Neuronal stem cell (in vitro differentiated cells): ENCODE measurements around the gene DGCR2.
A peak's percentile ranks its signal among the peaks of the same experiment; 100 is the strongest.

Experiments
- DNase-seq: peaks from one replicate; pipeline ENCODE4 v3.0.0-alpha.2; 2013; ENCODE audit warnings: low spot score
- H2AFZ ChIP-seq: one replicate; pipeline ENCODE4 v1.6.1; 2013; ENCODE audit warnings: mild to moderate bottlenecking, low read length, inconsistent platforms
- H2AK5ac ChIP-seq: 2 replicates; pipeline ENCODE4 v1.6.1; 2013; ENCODE audit warnings: low read depth, mild to moderate bottlenecking, inconsistent platforms, low read length, moderate library complexity, mixed read lengths
- H2BK120ac ChIP-seq: 2 replicates; pipeline ENCODE4 v1.6.1; 2013; ENCODE audit warnings: low read depth, mild to moderate bottlenecking, inconsistent platforms, low read length, moderate library complexity, mixed read lengths
- H2BK12ac ChIP-seq: one replicate; pipeline ENCODE4 v1.6.1; 2013; ENCODE audit warnings: low read length, inconsistent platforms
- H2BK15ac ChIP-seq: 2 replicates; pipeline ENCODE4 v1.6.1; 2013; ENCODE audit warnings: mild to moderate bottlenecking, low read length, inconsistent platforms, mixed read lengths
- H2BK5ac ChIP-seq: one replicate; pipeline ENCODE4 v1.6.1; 2013; ENCODE audit warnings: inconsistent platforms, mild to moderate bottlenecking, low read length, moderate library complexity
- H3K14ac ChIP-seq: one replicate; pipeline ENCODE4 v1.6.1; 2013; ENCODE audit warnings: low read length, inconsistent platforms
- H3K18ac ChIP-seq: 2 replicates; pipeline ENCODE4 v1.6.1; 2013; ENCODE audit warnings: low read length, inconsistent platforms
- H3K23ac ChIP-seq: 2 replicates; pipeline ENCODE4 v1.6.1; 2013; ENCODE audit warnings: low read depth, mild to moderate bottlenecking, mixed read lengths, low read length, inconsistent platforms; ENCODE audit not compliant: poor library complexity
- H3K27ac ChIP-seq: replicated peaks from 3 replicates; pipeline ENCODE4 v1.5.1; 2013; ENCODE audit warnings: low read length, inconsistent platforms
- H3K27me3 ChIP-seq, 3 experiments: 2 replicates each; pipeline ENCODE4 v1.6.1; 2013; ENCODE audit warnings: low read length in 3 of 3, mild to moderate bottlenecking in 2 of 3, inconsistent platforms in 1 of 3, low read depth in 1 of 3, mixed read lengths in 1 of 3, moderate library complexity in 1 of 3; ENCODE audit not compliant: control insufficient read depth in 3 of 3, insufficient read depth in 3 of 3
- H3K36me3 ChIP-seq, 2 donors: replicated peaks in 1 of 2; 2 replicates each; pipeline ENCODE4 v1.6.1; 2013; ENCODE audit warnings: low read length in 2 of 2; ENCODE audit not compliant: control insufficient read depth in 2 of 2, insufficient read depth in 2 of 2
- H3K4ac ChIP-seq: 2 replicates; pipeline ENCODE4 v1.6.1; 2013; ENCODE audit warnings: inconsistent platforms, mild to moderate bottlenecking, low read length, moderate library complexity
- H3K4me1 ChIP-seq, 2 donors: 1 replicate in 1 of 2; 2 replicates in 1 of 2; pipeline ENCODE4 v1.6.1; 2013; ENCODE audit warnings: low read length in 2 of 2, low read depth in 1 of 2; ENCODE audit not compliant: control insufficient read depth in 2 of 2, insufficient read depth in 1 of 2
- H3K4me2 ChIP-seq: one replicate; pipeline ENCODE4 v1.6.1; 2013; ENCODE audit warnings: mild to moderate bottlenecking, low read length, inconsistent platforms; ENCODE audit not compliant: insufficient read depth, poor library complexity, severe bottlenecking
- H3K4me3 ChIP-seq, 2 donors: 2 replicates each; pipeline ENCODE4 v1.5.1; 2013; ENCODE audit warnings: low read length in 2 of 2, mild to moderate bottlenecking in 2 of 2, inconsistent platforms in 1 of 2, moderate library complexity in 1 of 2
- H3K79me1 ChIP-seq: one replicate; pipeline ENCODE4 v1.6.1; 2013; ENCODE audit warnings: low read depth, mild to moderate bottlenecking, inconsistent platforms, low read length, moderate library complexity
- H3K9ac ChIP-seq: one replicate; pipeline ENCODE4 v1.6.1; 2013; ENCODE audit warnings: mild to moderate bottlenecking, low read depth, low read length, inconsistent platforms; ENCODE audit not compliant: poor library complexity
- H3K9me3 ChIP-seq, 2 donors: replicated peaks in 1 of 2; 2 replicates each; pipeline versions ENCODE3 to v1.6.1; 2013; ENCODE audit warnings: low read length in 2 of 2, mild to moderate bottlenecking in 2 of 2, inconsistent platforms in 1 of 2, low read depth in 1 of 2, mixed read lengths in 1 of 2, moderate library complexity in 1 of 2; ENCODE audit not compliant: control insufficient read depth in 2 of 2, insufficient read depth in 1 of 2
- H4K8ac ChIP-seq: one replicate; pipeline ENCODE4 v1.6.1; 2013; ENCODE audit warnings: low read depth, mild to moderate bottlenecking, inconsistent platforms, low read length, moderate library complexity
- H4K91ac ChIP-seq: one replicate; pipeline ENCODE4 v1.6.1; 2013; ENCODE audit warnings: low read length, low read depth, mild to moderate bottlenecking, inconsistent platforms; ENCODE audit not compliant: poor library complexity
- WGBS, 2 donors: extraction: QIAGEN DNeasy Blood & Tissue Kit; methylation state at CpG; one replicate each; pipeline ENCODE4 v1.1.7; 2013; ENCODE audit warnings: missing lambda C conversion rate in 2 of 2, mixed read lengths in 1 of 2; ENCODE audit not compliant: insufficient read length in 2 of 2, insufficient replicate concordance in 1 of 2; ENCODE audit errors: extremely low coverage in 2 of 2; 5-methylcytosine and 5-hydroxymethylcytosine counted together

DGCR2 gene

DNA sequence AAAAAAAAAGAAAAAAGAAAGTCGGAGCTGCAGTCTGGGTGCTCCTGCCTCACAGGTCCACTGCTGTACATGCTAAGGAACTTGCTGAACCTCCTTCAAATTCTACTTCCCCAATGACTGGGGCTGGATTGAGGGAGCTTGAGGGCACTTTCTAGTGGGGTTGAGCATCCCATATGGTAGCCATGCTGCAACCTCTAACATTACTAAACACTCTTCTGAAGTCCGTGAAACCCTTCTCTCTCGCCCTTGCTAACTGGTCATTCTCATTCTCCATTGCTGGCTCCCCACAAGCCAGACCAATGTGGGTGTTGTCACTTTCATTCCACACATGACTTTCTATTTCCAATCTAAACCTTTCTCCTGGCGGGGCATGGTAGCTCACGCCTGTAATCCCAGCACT, 21.0 kb upstream of the DGCR2 start:
- Histone ChIP-seq H2AK5ac (no peak overlapping the region), H2BK12ac (no peak overlapping the region)

DNA sequence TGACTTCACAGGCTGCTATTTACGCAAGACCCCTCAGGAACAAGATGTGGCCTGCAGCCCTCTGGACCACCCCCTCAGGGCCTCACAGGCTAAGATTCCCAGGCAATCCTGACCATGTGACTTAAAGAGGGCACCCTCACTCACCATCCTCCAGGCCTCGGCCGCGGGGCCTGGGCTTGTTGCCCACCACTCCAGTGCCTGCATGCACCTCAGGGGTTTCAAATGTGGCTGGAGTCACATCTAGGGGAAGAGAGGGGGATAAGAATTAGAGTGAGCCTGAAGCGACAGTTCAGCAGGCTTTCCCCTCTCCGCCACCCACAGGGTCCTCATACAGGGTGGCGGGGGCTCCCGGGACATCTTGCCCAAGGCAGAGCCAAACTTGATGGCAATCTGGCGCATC, 20.2 kb upstream of the DGCR2 start:
- H3K14ac ChIP-seq, result no peak overlapping the region
- H2BK12ac ChIP-seq, result no peak overlapping the region
- H3K23ac ChIP-seq, result no peak overlapping the region
- H3K9ac ChIP-seq, result no peak overlapping the region
- H3K27ac ChIP-seq, result no peak overlapping the region
- peaks cover 0 to 2% of the 10 kb centered on the region in 2 donors for H3K9me3 ChIP-seq
- no peak overlapping the region for H2BK15ac ChIP-seq
- peaks cover 3% of the 10 kb centered on the region for H3K79me1 ChIP-seq
- H4K8ac ChIP-seq, result no peak overlapping the region
- H4K91ac ChIP-seq, result no peak overlapping the region
- peaks cover 0 to 17% (median 14%) of the 10 kb centered on the region in 3 experiments for H3K27me3 ChIP-seq
- no CpG with 5 or more reads among the region's 9 CpGs for WGBS, 2 donors
- peak overlapping the region in 1 of 2 donors; percentile 29 for H3K4me3 ChIP-seq
- H3K4me2 ChIP-seq, result no peak overlapping the region
- H2AFZ ChIP-seq, result no peak overlapping the region
- no peak overlapping the region for H3K4ac ChIP-seq
- no peak overlapping the region for H2BK120ac ChIP-seq
- no peak overlapping the region for H2BK5ac ChIP-seq
- peaks cover 3 to 4% of the 10 kb centered on the region in 2 donors for H3K4me1 ChIP-seq
- no peak overlapping the region for H3K18ac ChIP-seq
- DNase-seq, result no peak
- peaks cover 45 to 54% of the 10 kb centered on the region in 2 donors for H3K36me3 ChIP-seq
- H2AK5ac ChIP-seq, result peak overlapping the region; percentile 27

More for the DNA sequence above, 21.0 kb upstream of the DGCR2 start:
- no peak overlapping the region for H3K9ac ChIP-seq
- H2BK5ac ChIP-seq, result no peak overlapping the region
- H3K23ac ChIP-seq, result no peak overlapping the region
- H4K91ac ChIP-seq, result no peak overlapping the region
- H3K18ac ChIP-seq, result no peak overlapping the region
- H3K4me3 ChIP-seq, result peak overlapping the region in 1 of 2 donors; percentile 73
- H3K4me2 ChIP-seq, result no peak overlapping the region
- H2BK15ac ChIP-seq, result no peak overlapping the region
- H3K79me1 ChIP-seq, result peaks cover 3% of the 10 kb centered on the region
- H3K9me3 ChIP-seq, result peaks cover 0 to 2% of the 10 kb centered on the region in 2 donors
- DNase-seq, result no peak
- peaks cover 3 to 4% of the 10 kb centered on the region in 2 donors for H3K4me1 ChIP-seq
- H2BK120ac ChIP-seq, result no peak overlapping the region
- peaks cover 2 to 26% (median 22%) of the 10 kb centered on the region in 3 experiments for H3K27me3 ChIP-seq
- no peak overlapping the region for H4K8ac ChIP-seq
- H3K14ac ChIP-seq, result no peak overlapping the region
- H3K27ac ChIP-seq, result no peak overlapping the region
- WGBS, 2 donors, result no CpG with 5 or more reads among the region's 5 CpGs
- peaks cover 38 to 46% of the 10 kb centered on the region in 2 donors for H3K36me3 ChIP-seq
- H3K4ac ChIP-seq, result no peak overlapping the region
- no peak overlapping the region for H2AFZ ChIP-seq

- no peak overlapping the region for H2BK15ac ChIP-seq
- no peak overlapping the region for H3K23ac ChIP-seq
- no peaks in the 10 kb centered on the region for H3K27me3 ChIP-seq
- no peak overlapping the region for H2AK5ac ChIP-seq
- H3K14ac ChIP-seq, result no peak overlapping the region
- WGBS, 2 donors, result no CpG with 5 or more reads among the region's 5 CpGs
- no peak for DNase-seq
- H3K27ac ChIP-seq, result no peak overlapping the region
- H2BK120ac ChIP-seq, result no peak overlapping the region
- H3K4me1 ChIP-seq, result peaks cover 3 to 4% of the 10 kb centered on the region in 2 donors
- H3K36me3 ChIP-seq, result peaks cover 63 to 76% of the 10 kb centered on the region in 2 donors
- H2BK5ac ChIP-seq, result no peak overlapping the region
- H3K18ac ChIP-seq, result no peak overlapping the region
- no peak overlapping the region for H2AFZ ChIP-seq
- H4K91ac ChIP-seq, result no peak overlapping the region
- H3K4me2 ChIP-seq, result no peak overlapping the region
- no peak overlapping the region for H4K8ac ChIP-seq
- H3K4ac ChIP-seq, result no peak overlapping the region
- no peak overlapping the region for H2BK12ac ChIP-seq
- H3K79me1 ChIP-seq, result peaks cover 3% of the 10 kb centered on the region
- peaks cover 0 to 2% of the 10 kb centered on the region in 2 donors for H3K9me3 ChIP-seq
- H3K9ac ChIP-seq, result peak overlapping the region; percentile 40
- H3K4me3 ChIP-seq, result no peak overlapping the region
Observed at GRCh38 chr22:19139974-19140373, 17.8 kb upstream of the DGCR2 start.

DNA sequence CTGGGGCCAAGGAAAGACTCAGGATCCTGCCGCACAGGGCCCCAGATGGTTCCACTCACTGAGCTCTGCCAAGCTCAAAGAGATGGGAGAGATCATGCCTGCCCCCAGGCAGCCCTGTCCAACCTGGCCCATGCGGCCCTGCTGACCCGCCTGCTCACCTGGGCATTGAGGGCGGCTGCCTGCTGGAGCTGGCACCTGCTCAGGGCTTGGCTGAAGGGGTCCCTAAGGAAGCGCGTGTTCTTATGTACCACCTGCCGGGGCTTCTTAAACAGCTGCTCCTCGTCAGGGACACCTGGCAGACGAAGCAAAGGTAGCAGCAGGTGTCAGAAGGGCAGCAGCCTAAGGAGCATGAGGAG, 16.8 kb upstream of the DGCR2 start:
- Histone ChIP-seq H4K91ac (no peak overlapping the region), H3K36me3 (peaks cover 72 to 86% of the 10 kb centered on the region in 2 donors), H2AK5ac (no peak overlapping the region), H3K9me3 (peaks cover 0 to 2% of the 10 kb centered on the region in 2 donors), H3K27ac (no peak overlapping the region), H2BK12ac (no peak overlapping the region), H3K4me1 (peaks cover 3 to 4% of the 10 kb centered on the region in 2 donors), H3K4me2 (no peak overlapping the region), H3K14ac (no peak overlapping the region), H2BK120ac (no peak overlapping the region), H3K27me3 (no peaks in the 10 kb centered on the region), H2BK5ac (no peak overlapping the region), H3K23ac (no peak overlapping the region), H2AFZ (no peak overlapping the region), H3K4me3 (no peak overlapping the region), H3K18ac (no peak overlapping the region), H4K8ac (no peak overlapping the region), H3K79me1 (peaks cover 5% of the 10 kb centered on the region), H2BK15ac (no peak overlapping the region), H3K4ac (no peak overlapping the region), H3K9ac (peak overlapping the region; percentile 5)
- no peak for DNase-seq
- WGBS, 2 donors, result no CpG with 5 or more reads among the region's 9 CpGs
